ENCODE results near the gene PRKCSH. TPM values are rescaled to one million over a fixed set of nuclear protein-coding genes. Genes with fewer than 3 reads are reported as not detected.

The PRKCSH gene
- total and polyA plus RNA-seq, 10 of the 15 experiments (the other 5 are each of a cell fraction or from before 2014, with no cell fraction given): 1.1 to 280 (median 44.1) TPM

DNA sequence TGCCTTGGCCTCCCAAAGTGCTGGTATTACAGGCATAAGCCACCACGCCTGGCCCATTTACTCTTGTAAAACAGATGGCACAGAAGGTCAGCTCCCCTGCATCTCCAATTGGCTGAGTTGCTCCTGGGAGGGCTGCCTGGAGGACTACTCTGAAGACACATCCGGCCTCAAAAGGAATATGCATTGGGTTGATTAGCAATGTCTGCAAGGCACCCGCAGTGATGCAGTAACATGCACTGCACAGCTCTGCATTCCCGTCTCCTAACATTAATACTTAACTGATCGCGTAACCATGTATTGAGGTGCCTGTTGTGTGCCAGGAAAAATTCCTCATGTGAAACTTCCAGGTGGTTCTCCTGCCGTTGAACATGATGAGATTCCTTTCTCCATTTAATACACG, 40.4 kb downstream of the PRKCSH start:
- FAIRE-seq: no peak
- H3K36me3 ChIP-seq (ENCODE audit: control insufficient read depth in 2 of 2, insufficient read depth in 2 of 2, low read length in 1 of 2): no peaks in the 10 kb centered on the region
- TF ChIP-seq TCF3 (IDR thresholded peaks at IDR 0.05; ENCODE audit: borderline replicate concordance, insufficient read depth, low read depth, low read length) (no peak), EGR1 (IDR thresholded peaks at IDR 0.05; ENCODE audit: borderline replicate concordance in 1 of 2, low read depth in 2 of 2, low read length in 2 of 2) (no peak), NR2F1 (conservative IDR thresholded peaks at IDR 0.05) (no peak), CHD2 (IDR thresholded peaks at IDR 0.05; ENCODE audit: borderline replicate concordance, low read depth, low read length) (no peak), RCOR1 (conservative IDR thresholded peaks at IDR 0.05; ENCODE audit: low read depth, low read length) (no peak), ZNF207 (IDR thresholded peaks at IDR 0.05; ENCODE audit: borderline replicate concordance) (no peak)

More for the DNA sequence above, 40.4 kb downstream of the PRKCSH start:
- no TSS peak for BruUV-seq (replicated peaks)
- POLR2A ChIA-PET: no interaction called here
- no peak overlapping the region for H3K9ac ChIP-seq (ENCODE audit: control insufficient read depth, insufficient read depth, low read length)
- no peak overlapping the region for H3K27ac ChIP-seq (ENCODE audit: control insufficient read depth, insufficient read depth)
- H3K79me2 ChIP-seq (ENCODE audit: control insufficient read depth, insufficient read depth, low read length): no peaks in the 10 kb centered on the region
- ATAC-seq (no peak), DNase-seq (ENCODE audit: low read depth, low spot score) (no peak)
- H3K27me3 ChIP-seq (replicated peaks in 1 of 2; ENCODE audit: control insufficient read depth in 2 of 2, insufficient read depth in 2 of 2, low read length in 1 of 2): peaks cover 2% of the 10 kb centered on the region in 2 experiments; a peak in 3 of 4 replicates
- no peak overlapping the region for H3K4me3 ChIP-seq
- CTCF ChIA-PET: interaction anchor here (1.2 kb wide), 1 partner anchor 95 kb away, joined by 5 read pairs; no protein-coding TSS in a partner anchor
- H2AFZ ChIP-seq (ENCODE audit: control insufficient read depth, low read depth, low read length): no peak overlapping the region
- intact Hi-C loops (cut with micrococcal nuclease; ENCODE audit: unreplicated experiment) (no loop called here), in situ Hi-C loops (cut with MboI) (loop anchor here (10.0 kb wide), 1 partner anchor 181 kb away; the partner anchor contains the start of gene TSPAN16)
- no peak overlapping the region for H3K4me2 ChIP-seq (ENCODE audit: control insufficient read depth, insufficient read depth)
- SMC1A ChIA-PET (ENCODE audit: uncharacterized antibody, unreplicated experiment): no interaction called here
- H4K20me1 ChIP-seq (ENCODE audit: control insufficient read depth, insufficient read depth): no peaks in the 10 kb centered on the region
- H3K9me3 ChIP-seq (replicated peaks; ENCODE audit: control insufficient read depth, insufficient read depth, low read length): no peaks in the 10 kb centered on the region; the same call in 2 of the 3 replicates
- 65% methylated on average over 8 of the region's 8 CpGs for WGBS (ENCODE audit: insufficient coverage, insufficient replicate concordance, low lambda C conversion rate, missing lambda C conversion rate)
- RAD21 ChIA-PET (ENCODE audit: unreplicated experiment): no interaction called here
- H3K4me1 ChIP-seq (ENCODE audit: control insufficient read depth, insufficient read depth, low read length): peaks cover 3% of the 10 kb centered on the region; the same call in 1 of the 2 replicates

All from GM12878 (cell line).